Measurements from ENCODE around the gene MSTN.

DNA sequence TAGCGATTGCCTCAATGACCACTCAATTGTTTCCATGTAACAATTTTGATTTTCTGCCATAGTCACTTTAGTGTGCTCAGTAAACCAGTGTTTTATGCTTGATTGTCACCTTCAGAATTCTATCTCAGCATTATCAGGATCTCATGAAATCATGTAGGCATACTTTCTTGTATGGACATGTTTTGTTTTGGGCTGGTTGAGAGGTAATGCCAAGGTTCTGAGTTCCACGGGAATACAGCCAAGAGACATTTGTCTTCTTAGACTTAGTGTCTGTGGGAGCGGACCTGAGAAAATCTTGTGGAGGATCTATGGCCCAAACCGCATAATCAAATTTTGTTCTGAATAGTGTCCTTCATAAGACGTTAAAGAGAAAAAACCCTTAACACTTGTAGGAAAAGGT is 10.2 kb downstream of the MSTN start:
- TF ChIP-seq CTCF (IDR thresholded peaks at IDR 0.05; ENCODE audit: poor library complexity) (no peak), EZH2 (IDR thresholded peaks at IDR 0.05; ENCODE audit: borderline replicate concordance) (no peak)

All from hepatocyte (in vitro differentiated cells).